Esophagus squamous epithelium (tissue), 4 donors: ENCODE results near the gene KCNAB2.

Experiments used
- POLR2A ChIP-seq, 4 donors: fragments of 450-650 bp; IDR thresholded peaks; one replicate each; pipeline ENCODE4 v1.6.1; 2017; ENCODE audit warnings: antibody characterized with exemption in 4 of 4, mild to moderate bottlenecking in 4 of 4, moderate library complexity in 3 of 4
- TF ChIP-seq, protein P1 (sequence below), 6 experiments: fragments of 450-650 bp in 4 of 6; fragments of 200-600 bp in 2 of 6; sonication (generic) in 2 of 6; IDR thresholded peaks; one replicate each; pipeline ENCODE4 v1.5.1; 2016 to 2019; ENCODE audit warnings: antibody characterized with exemption in 6 of 6, mild to moderate bottlenecking in 4 of 6, moderate library complexity in 4 of 6

- TF ChIP-seq, protein P1, sequence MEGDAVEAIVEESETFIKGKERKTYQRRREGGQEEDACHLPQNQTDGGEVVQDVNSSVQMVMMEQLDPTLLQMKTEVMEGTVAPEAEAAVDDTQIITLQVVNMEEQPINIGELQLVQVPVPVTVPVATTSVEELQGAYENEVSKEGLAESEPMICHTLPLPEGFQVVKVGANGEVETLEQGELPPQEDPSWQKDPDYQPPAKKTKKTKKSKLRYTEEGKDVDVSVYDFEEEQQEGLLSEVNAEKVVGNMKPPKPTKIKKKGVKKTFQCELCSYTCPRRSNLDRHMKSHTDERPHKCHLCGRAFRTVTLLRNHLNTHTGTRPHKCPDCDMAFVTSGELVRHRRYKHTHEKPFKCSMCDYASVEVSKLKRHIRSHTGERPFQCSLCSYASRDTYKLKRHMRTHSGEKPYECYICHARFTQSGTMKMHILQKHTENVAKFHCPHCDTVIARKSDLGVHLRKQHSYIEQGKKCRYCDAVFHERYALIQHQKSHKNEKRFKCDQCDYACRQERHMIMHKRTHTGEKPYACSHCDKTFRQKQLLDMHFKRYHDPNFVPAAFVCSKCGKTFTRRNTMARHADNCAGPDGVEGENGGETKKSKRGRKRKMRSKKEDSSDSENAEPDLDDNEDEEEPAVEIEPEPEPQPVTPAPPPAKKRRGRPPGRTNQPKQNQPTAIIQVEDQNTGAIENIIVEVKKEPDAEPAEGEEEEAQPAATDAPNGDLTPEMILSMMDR (IDR thresholded peaks at IDR 0.05), result no peak
- no peak for TF ChIP-seq POLR2A (IDR thresholded peaks at IDR 0.05)
These were observed 52.1 kb downstream of the KCNAB2 start for GRCh38 chr1:6097824-6098223.
